ENCODE results near the gene TICAM2.

The TICAM2 gene

GRCh38 chr5:115607935-115608334, 5.7 kb upstream of the TICAM2 start:
- no peak for DNase-seq (ENCODE audit: low read depth in 2 of 2)

GRCh38 chr5:115605436-115605835, 3.2 kb upstream of the TICAM2 start:
- no peak for DNase-seq (ENCODE audit: low read depth in 2 of 2)

DNA sequence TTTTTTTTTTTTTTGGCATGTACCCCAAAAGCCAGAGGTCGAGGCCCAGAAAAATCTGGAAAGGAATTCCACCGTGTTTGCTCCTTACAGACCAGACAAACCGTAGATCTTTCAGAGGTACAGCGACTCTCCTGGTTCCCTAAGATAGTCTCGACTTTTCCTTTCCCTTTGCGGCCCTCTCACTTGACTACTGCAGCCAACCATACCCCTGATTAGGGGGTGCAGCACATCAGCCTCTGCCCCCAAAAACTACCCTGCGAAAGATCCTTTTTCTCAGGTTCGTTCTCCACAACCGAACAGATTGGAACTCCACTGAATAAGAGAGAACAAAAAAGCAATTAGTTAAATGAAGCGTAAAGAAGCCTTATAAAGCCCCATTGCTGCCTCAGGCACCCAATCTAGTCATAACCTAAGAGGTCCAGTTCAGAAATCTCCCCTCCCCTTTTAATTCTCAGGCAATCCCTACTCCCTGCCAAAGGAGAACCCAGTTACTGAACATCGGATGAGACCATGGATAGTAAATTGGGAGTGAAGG, 379 bp upstream of the TICAM2 start:
- no peak for DNase-seq (ENCODE audit: low read depth in 2 of 2)

- DNase-seq (ENCODE audit: low read depth in 2 of 2) = no peak
These were observed 1.5 kb downstream of the TICAM2 start for GRCh38 chr5:115600766-115601165.

GRCh38 chr5:115599924-115600323, 2.4 kb downstream of the TICAM2 start:
- no peak for DNase-seq (ENCODE audit: low read depth in 2 of 2)

GRCh38 chr5:115599502-115599901, 2.8 kb downstream of the TICAM2 start:
- DNase-seq (ENCODE audit: low read depth in 2 of 2) = no peak

GRCh38 chr5:115594128-115595047, 7.9 kb downstream of the TICAM2 start:
- no peak for DNase-seq (ENCODE audit: low read depth in 2 of 2)

DNA sequence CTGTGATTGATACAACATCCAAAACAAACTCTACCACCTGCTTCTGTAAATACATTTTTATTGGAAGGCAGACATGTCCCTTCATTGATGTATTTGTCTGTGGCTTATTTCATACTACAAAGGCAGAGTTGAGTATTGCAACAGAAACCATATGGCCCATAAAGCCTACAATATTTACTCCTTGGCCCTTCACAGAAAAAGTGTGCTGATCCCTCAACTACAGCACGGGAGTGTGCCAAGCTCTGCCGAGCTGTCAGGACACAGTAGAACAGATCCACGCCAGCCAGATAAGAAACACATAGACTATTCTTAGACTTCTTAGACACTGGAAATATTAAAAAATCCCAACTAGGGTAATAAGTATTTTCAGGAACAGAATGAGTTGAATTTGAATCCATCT, 13.2 kb downstream of the TICAM2 start:
- no peak for DNase-seq (ENCODE audit: low read depth in 2 of 2)

DNA sequence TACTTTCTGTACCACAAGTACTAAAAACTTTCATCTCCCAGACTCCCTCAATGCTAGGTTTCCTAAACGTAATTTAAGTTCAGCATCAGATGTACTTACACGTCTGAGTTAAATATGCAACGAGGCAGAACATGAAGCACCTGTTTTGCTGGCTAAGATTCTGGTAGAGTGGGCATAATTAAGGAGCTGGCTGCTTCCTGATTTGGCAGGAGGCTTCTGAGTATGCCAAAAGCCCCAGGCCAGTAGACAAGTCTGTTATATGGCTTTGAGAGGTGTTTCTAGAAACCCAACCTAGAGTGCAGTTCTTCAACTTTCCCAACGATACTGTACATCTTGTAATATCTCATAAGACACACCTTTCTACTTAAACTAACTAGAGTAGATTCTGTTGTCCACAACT, 13.6 kb downstream of the TICAM2 start:
- no peak for DNase-seq (ENCODE audit: low read depth in 2 of 2)

DNA sequence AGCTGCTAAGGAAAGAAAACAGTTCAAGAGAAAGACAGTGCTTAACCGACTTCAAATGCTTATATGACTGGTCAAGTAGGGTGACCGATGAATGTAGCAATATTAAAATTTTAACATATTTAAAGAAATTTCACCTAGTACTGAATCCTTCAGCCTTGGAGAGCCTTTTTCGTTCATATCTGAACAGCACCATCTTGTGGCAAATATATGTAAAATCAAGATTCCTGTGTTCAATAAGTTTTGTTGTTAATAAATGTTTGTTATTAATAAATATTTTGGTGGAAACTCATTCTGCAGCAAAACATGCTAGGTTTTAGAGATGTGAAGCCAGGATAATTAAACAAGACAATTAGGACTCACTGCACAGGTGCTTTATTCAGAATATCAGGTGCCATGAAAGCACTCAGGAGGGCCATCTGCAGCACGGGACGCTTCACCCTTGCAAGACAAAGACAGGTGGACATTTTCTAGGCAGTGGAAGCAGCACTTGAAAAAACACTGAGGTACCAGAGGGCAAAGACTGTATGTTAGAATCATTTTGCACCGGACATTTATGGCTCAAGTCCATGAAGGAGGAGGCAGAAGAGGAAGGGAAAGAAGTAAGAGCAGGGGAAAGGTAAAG, 15.6 kb downstream of the TICAM2 start:
- no peak for DNase-seq (ENCODE audit: low read depth in 2 of 2)

DNA sequence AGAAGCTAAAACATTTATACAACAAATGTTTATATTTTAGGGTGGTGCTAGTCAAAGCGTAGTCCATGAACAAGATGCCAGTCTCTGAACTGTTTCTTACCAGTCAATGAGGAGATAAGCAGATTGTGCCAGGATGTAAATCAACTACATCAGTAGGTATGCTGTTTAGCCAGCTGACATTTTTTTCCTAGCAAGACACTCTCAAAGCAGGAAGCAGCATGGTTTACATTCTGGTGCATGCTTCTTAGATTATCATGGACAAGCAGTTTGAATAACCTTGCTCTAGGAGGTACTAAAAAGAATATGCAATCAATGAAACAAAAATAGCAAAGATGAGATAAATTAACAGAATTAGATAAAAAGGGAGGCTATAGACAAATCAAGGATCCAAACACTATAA, 17.0 kb downstream of the TICAM2 start:
- DNase-seq (ENCODE audit: low read depth in 2 of 2) = no peak

DNA sequence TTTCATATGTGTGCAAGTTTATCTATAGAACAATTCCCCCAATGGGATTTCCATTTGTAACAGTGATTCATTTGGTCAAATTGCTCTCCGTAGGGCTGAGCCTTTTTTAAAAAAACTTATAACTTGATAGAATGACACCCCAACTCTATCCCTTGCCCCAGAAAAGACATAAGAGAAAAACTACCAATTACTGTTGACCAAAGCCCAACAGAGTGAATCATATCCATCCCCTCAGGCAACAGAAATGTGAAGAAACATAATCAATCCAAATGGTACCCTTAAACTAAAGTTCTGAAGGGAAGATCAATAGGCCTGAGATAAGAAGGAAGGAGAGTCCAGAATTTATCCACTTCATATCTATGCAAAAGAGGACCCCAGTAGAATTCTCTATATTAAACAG, 17.8 kb downstream of the TICAM2 start:
- no peak for DNase-seq (ENCODE audit: low read depth in 2 of 2)

DNA sequence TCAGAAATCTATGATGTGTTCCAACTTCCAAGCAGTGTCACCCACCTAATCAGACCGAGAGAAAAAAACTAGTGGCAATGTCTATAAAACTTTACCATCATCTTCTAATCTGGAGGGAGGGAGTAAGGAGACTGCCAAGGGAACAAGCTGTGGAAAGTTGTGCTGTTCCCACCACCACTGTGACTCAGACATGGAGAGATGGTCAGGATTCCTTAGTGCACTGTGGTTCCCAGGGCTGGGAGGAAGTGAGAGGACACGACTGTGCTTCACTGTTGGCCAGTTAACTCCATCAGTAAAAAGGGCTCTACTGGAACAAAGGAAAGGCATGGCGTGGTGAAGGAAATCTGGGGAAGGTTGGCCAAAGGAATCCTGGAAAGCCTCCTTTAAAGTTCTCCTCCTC, 18.8 kb downstream of the TICAM2 start:
- DNase-seq (ENCODE audit: low read depth in 2 of 2) = no peak

GRCh38 chr5:115580941-115581340, 21.3 kb downstream of the TICAM2 start:
- no peak for DNase-seq (ENCODE audit: low read depth in 2 of 2)

DNA sequence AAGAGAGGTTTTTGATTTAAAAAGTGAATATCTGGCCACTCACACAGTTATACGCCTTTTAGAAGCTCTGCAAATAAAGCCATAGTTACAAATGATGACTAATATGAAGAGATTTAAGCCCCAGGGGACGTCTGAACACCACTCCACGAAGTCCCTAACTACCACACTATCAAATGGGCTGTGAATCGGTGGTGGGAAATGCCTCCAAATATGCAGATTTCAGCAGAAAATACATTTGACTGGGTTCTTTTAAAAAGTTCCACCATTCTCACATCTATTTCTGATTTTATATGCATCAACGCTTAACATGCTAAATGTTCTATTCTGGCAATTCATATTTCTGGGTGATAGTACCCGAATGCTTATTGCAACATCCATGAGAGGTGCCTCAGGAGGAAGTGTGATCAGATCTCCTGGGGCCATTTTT, 22.5 kb downstream of the TICAM2 start:
- DNase-seq (ENCODE audit: low read depth in 2 of 2) = no peak

- DNase-seq (ENCODE audit: low read depth in 2 of 2) = no peak
These were observed 23.1 kb downstream of the TICAM2 start for GRCh38 chr5:115579216-115579615.

- DNase-seq (ENCODE audit: low read depth in 2 of 2) = no peak
These were observed 23.6 kb downstream of the TICAM2 start for GRCh38 chr5:115578657-115579056.

DNA sequence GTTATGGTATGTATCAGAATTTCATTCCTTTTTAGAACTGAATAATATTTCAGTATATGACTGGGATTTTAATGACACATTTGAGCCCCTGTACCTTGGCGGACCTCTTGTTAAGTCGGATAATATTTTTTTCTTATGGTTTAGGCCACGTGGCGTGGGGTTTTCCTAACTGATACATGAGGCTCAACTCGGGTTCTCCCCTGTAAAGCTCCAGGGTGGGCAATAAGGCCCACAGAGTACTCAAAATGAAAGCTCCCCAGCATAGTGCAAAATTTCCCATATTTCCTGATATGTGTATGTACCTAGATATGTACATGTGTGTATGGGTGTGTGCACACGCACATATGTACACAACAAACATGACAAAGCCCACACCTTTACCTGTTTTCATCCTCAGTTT, 24.5 kb downstream of the TICAM2 start:
- no peak for DNase-seq (ENCODE audit: low read depth in 2 of 2)

GRCh38 chr5:115577329-115577728, 24.9 kb downstream of the TICAM2 start:
- DNase-seq (ENCODE audit: low read depth in 2 of 2) = no peak

DNA sequence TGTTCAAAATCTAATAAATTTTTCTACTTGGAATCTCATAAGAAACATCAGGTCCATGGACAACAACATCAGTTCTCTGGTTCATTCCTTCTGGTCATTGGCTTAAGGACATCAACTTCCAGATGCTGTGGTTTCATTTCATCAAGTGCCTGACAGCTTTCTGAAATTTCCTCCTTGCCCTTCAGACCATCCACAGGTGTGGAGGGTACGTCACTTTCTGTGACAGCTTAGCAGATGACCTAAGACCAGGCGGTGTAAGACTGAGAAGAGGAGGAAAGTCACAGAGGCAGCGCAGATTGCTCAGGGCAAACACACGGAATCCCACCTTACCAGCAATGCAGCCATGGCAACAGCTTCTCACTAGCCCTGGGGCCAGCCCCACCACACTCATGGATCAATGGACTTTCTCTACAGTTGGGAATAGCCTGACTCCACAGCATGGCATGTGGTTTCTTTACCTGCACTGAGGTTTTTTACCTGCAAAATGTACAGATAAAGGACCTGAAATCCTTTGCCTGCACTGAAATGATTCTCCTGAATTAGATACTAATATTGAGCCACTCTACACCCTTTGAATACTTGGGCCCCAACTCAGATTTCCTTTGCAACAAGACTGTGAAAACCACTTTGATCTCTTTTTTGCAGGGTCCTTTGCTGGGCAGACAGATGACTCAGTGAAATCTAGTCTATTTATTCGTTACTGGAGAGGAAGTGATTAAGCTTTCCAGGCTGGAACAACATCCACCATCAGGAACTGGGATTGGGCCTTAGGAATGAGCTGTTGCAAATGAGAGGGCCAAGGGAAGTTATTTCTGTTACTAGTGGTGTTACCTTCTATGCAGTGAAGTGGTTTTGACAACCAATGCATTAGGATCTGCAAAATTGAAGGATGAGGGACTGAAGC, 26.9 kb downstream of the TICAM2 start:
- DNase-seq (ENCODE audit: low read depth in 2 of 2) = no peak

- DNase-seq (ENCODE audit: low read depth in 2 of 2) = no peak
These were observed 29.1 kb downstream of the TICAM2 start for GRCh38 chr5:115573133-115573532.

GRCh38 chr5:115571441-115571878, 30.8 kb downstream of the TICAM2 start:
- no peak for DNase-seq (ENCODE audit: low read depth in 2 of 2)

All from stimulated activated CD8-positive, alpha-beta memory T cell treated with anti-CD3 and anti-CD28 coated beads, Interleukin-2, amount 100 ng/mL, for 1 hour (primary cell).